ENCODE data around the gene DACT2. TPM values are rescaled to one million over a fixed set of nuclear protein-coding genes. Genes with fewer than 3 reads are reported as not detected.
"Not testable (repeated sequence)": the region's sequence is repeated elsewhere in the genome, so short reads cannot be mapped to it uniquely, and the experiment has no call there.

DACT2 gene
- total RNA-seq, 2 experiments from 2014 or later, result not detected

GRCh38 chr6:168284187-168284586, 35.4 kb downstream of the DACT2 start:
- DNase-seq (peak; percentile 2), ATAC-seq (ENCODE audit: low read depth) (no peak)
- Mint-ChIP-seq H3K9me3 (peaks cover 4% of the 10 kb centered on the region), H3K4me1 (no peaks in the 10 kb centered on the region), H3K27ac (no peak overlapping the region), H3K4me3 (no peak overlapping the region), H3K36me3 (no peaks in the 10 kb centered on the region), H3K27me3 (no peaks in the 10 kb centered on the region)
- POLR2A ChIA-PET, result no interaction called here

- DNase-seq (peak; percentile 4), ATAC-seq (ENCODE audit: low read depth) (no peak)
- no peaks in the 10 kb centered on the region for H3K4me1 Mint-ChIP-seq
- no peak overlapping the region for H3K4me3 Mint-ChIP-seq
- peaks cover 4% of the 10 kb centered on the region for H3K9me3 Mint-ChIP-seq
- POLR2A ChIA-PET, result no interaction called here
- no peaks in the 10 kb centered on the region for H3K27me3 Mint-ChIP-seq
- H3K36me3 Mint-ChIP-seq, result no peaks in the 10 kb centered on the region
- H3K27ac Mint-ChIP-seq, result no peak overlapping the region
Measured at GRCh38 chr6:168283686-168284025, 35.9 kb downstream of the DACT2 start.

- no peaks in the 10 kb centered on the region for H3K27me3 Mint-ChIP-seq
- no peak overlapping the region for H3K4me3 Mint-ChIP-seq
- peak; percentile 7 for DNase-seq
- H3K9me3 Mint-ChIP-seq, result peaks cover 2% of the 10 kb centered on the region
- POLR2A ChIA-PET, result no interaction called here
- no peaks in the 10 kb centered on the region for H3K4me1 Mint-ChIP-seq
- no peak overlapping the region for H3K27ac Mint-ChIP-seq
- no peak for ATAC-seq (ENCODE audit: low read depth)
- no peaks in the 10 kb centered on the region for H3K36me3 Mint-ChIP-seq
Measured at GRCh38 chr6:168282985-168283685, 36.4 kb downstream of the DACT2 start.

- H3K27ac Mint-ChIP-seq, result no peak overlapping the region
- H3K36me3 Mint-ChIP-seq, result no peaks in the 10 kb centered on the region
- H3K27me3 Mint-ChIP-seq, result no peaks in the 10 kb centered on the region
- no peaks in the 10 kb centered on the region for H3K4me1 Mint-ChIP-seq
- no peak for ATAC-seq (ENCODE audit: low read depth)
- H3K4me3 Mint-ChIP-seq, result no peak overlapping the region
- peaks cover 4% of the 10 kb centered on the region for H3K9me3 Mint-ChIP-seq
- no peak for DNase-seq
- POLR2A ChIA-PET, result no interaction called here
Measured at GRCh38 chr6:168281826-168282225, 37.8 kb downstream of the DACT2 start.

GRCh38 chr6:168281314-168281713, 38.3 kb downstream of the DACT2 start:
- ATAC-seq (ENCODE audit: low read depth), result not testable (repeated sequence)

GRCh38 chr6:168280899-168281245, 38.7 kb downstream of the DACT2 start:
- no peak for ATAC-seq (ENCODE audit: low read depth)

More at GRCh38 chr6:168281314-168281713, 38.3 kb downstream of the DACT2 start:
- DNase-seq, H3K4me3 Mint-ChIP-seq, H3K27ac Mint-ChIP-seq, H3K9me3 Mint-ChIP-seq, H3K4me1 Mint-ChIP-seq, H3K36me3 Mint-ChIP-seq, H3K27me3 Mint-ChIP-seq, POLR2A ChIA-PET: not testable (repeated sequence)

GRCh38 chr6:168280020-168280898, 39.3 kb downstream of the DACT2 start:
- Mint-ChIP-seq H3K4me3 (no peak overlapping the region), H3K9me3 (peaks cover 4% of the 10 kb centered on the region), H3K36me3 (no peaks in the 10 kb centered on the region), H3K4me1 (no peaks in the 10 kb centered on the region), H3K27me3 (peaks cover 5% of the 10 kb centered on the region), H3K27ac (no peak overlapping the region)
- DNase-seq (no peak), ATAC-seq (ENCODE audit: low read depth) (no peak)
- POLR2A ChIA-PET, result no interaction called here

More at GRCh38 chr6:168280899-168281245, 38.7 kb downstream of the DACT2 start:
- H3K27me3 Mint-ChIP-seq, result peaks cover under 1% of the 10 kb centered on the region
- peaks cover 4% of the 10 kb centered on the region for H3K9me3 Mint-ChIP-seq
- H3K4me3 Mint-ChIP-seq, result no peak overlapping the region
- no peaks in the 10 kb centered on the region for H3K36me3 Mint-ChIP-seq
- H3K4me1 Mint-ChIP-seq, result no peaks in the 10 kb centered on the region
- H3K27ac Mint-ChIP-seq, result no peak overlapping the region
- POLR2A ChIA-PET, result no interaction called here
- no peak for DNase-seq

GRCh38 chr6:168279403-168279935, 40.1 kb downstream of the DACT2 start:
- ATAC-seq (ENCODE audit: low read depth) (no peak), DNase-seq (no peak)
- H3K4me3 Mint-ChIP-seq, result no peak overlapping the region
- H3K27me3 Mint-ChIP-seq, result peaks cover 6% of the 10 kb centered on the region
- no peak overlapping the region for H3K27ac Mint-ChIP-seq
- H3K9me3 Mint-ChIP-seq, result peaks cover 2% of the 10 kb centered on the region
- POLR2A ChIA-PET, result no interaction called here
- no peaks in the 10 kb centered on the region for H3K4me1 Mint-ChIP-seq
- H3K36me3 Mint-ChIP-seq, result no peaks in the 10 kb centered on the region

GRCh38 chr6:168278904-168279303, 40.7 kb downstream of the DACT2 start:
- peaks cover 10% of the 10 kb centered on the region for H3K27me3 Mint-ChIP-seq
- no peak overlapping the region for H3K4me3 Mint-ChIP-seq
- no peak overlapping the region for H3K27ac Mint-ChIP-seq
- H3K36me3 Mint-ChIP-seq, result no peaks in the 10 kb centered on the region
- no peak for DNase-seq
- POLR2A ChIA-PET, result no interaction called here
- H3K4me1 Mint-ChIP-seq, result no peaks in the 10 kb centered on the region
- ATAC-seq (ENCODE audit: low read depth), result no peak
- H3K9me3 Mint-ChIP-seq, result peaks cover 2% of the 10 kb centered on the region

GRCh38 chr6:168277274-168277669, 42.3 kb downstream of the DACT2 start:
- H3K4me3 Mint-ChIP-seq, result no peak overlapping the region
- POLR2A ChIA-PET, result no interaction called here
- no peak for DNase-seq
- no peaks in the 10 kb centered on the region for H3K36me3 Mint-ChIP-seq
- H3K4me1 Mint-ChIP-seq, result no peaks in the 10 kb centered on the region
- peaks cover 2% of the 10 kb centered on the region for H3K9me3 Mint-ChIP-seq
- H3K27me3 Mint-ChIP-seq, result peaks cover 13% of the 10 kb centered on the region
- ATAC-seq (ENCODE audit: low read depth), result no peak
- H3K27ac Mint-ChIP-seq, result no peak overlapping the region

GRCh38 chr6:168276576-168277273, 42.9 kb downstream of the DACT2 start:
- Mint-ChIP-seq H3K9me3 (peaks cover 2% of the 10 kb centered on the region), H3K36me3 (no peaks in the 10 kb centered on the region), H3K27me3 (peaks cover 14% of the 10 kb centered on the region), H3K4me1 (no peaks in the 10 kb centered on the region), H3K27ac (no peak overlapping the region), H3K4me3 (no peak overlapping the region)
- ATAC-seq (ENCODE audit: low read depth), result no peak
- no peak for DNase-seq
- POLR2A ChIA-PET, result no interaction called here

- no peak for ATAC-seq (ENCODE audit: low read depth)
- no peak for DNase-seq
- Mint-ChIP-seq H3K27ac (no peak overlapping the region), H3K36me3 (no peaks in the 10 kb centered on the region), H3K9me3 (peaks cover 5% of the 10 kb centered on the region), H3K4me1 (no peaks in the 10 kb centered on the region), H3K27me3 (peaks cover 14% of the 10 kb centered on the region), H3K4me3 (no peak overlapping the region)
- POLR2A ChIA-PET, result no interaction called here
Measured at GRCh38 chr6:168275168-168275567, 44.4 kb downstream of the DACT2 start.

- ATAC-seq (ENCODE audit: low read depth), result no peak
- no peak overlapping the region for H3K4me3 Mint-ChIP-seq
- POLR2A ChIA-PET, result no interaction called here
- H3K4me1 Mint-ChIP-seq, result no peaks in the 10 kb centered on the region
- H3K27ac Mint-ChIP-seq, result no peak overlapping the region
- H3K36me3 Mint-ChIP-seq, result no peaks in the 10 kb centered on the region
- peaks cover 14% of the 10 kb centered on the region for H3K27me3 Mint-ChIP-seq
- peaks cover 5% of the 10 kb centered on the region for H3K9me3 Mint-ChIP-seq
- no peak for DNase-seq
Measured at GRCh38 chr6:168274037-168274952, 45.3 kb downstream of the DACT2 start.
